Measurements from ENCODE around the gene ETV6.

The ETV6 gene

GRCh38 chr12:11833174-11833895 lies 183.9 kb downstream of the ETV6 start:
- DNase-seq (ENCODE audit: extremely low read depth, low read depth), result no peak
- no peak for TF ChIP-seq CTCF (IDR thresholded peaks at IDR 0.05; ENCODE audit: low read depth, low read length)

GRCh38 chr12:11834104-11834812 lies 184.8 kb downstream of the ETV6 start:
- DNase-seq (ENCODE audit: extremely low read depth, low read depth), result no peak
- TF ChIP-seq CTCF (IDR thresholded peaks at IDR 0.05; ENCODE audit: low read depth, low read length), result no peak

DNA sequence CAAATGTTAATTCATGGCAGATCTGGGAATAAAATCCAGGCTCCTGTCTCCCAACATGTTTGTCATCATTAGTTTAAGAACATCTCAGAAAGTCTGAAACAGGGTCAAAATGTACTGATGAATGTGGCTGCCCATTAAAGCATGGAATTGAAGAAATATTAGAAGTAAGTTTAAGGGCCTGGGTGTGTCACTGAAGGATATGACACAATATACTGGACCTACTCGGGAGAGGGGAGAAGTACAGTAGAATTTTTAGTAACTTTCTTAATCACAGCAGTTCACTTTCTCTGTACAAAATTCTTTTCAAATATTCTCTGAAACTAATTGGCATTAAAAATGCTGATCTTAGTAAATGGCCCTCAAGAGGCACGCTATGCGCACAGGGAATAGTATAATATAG lies 185.5 kb downstream of the ETV6 start:
- no peak for TF ChIP-seq CTCF (IDR thresholded peaks at IDR 0.05; ENCODE audit: low read depth, low read length)
- DNase-seq (ENCODE audit: extremely low read depth, low read depth), result no peak

DNA sequence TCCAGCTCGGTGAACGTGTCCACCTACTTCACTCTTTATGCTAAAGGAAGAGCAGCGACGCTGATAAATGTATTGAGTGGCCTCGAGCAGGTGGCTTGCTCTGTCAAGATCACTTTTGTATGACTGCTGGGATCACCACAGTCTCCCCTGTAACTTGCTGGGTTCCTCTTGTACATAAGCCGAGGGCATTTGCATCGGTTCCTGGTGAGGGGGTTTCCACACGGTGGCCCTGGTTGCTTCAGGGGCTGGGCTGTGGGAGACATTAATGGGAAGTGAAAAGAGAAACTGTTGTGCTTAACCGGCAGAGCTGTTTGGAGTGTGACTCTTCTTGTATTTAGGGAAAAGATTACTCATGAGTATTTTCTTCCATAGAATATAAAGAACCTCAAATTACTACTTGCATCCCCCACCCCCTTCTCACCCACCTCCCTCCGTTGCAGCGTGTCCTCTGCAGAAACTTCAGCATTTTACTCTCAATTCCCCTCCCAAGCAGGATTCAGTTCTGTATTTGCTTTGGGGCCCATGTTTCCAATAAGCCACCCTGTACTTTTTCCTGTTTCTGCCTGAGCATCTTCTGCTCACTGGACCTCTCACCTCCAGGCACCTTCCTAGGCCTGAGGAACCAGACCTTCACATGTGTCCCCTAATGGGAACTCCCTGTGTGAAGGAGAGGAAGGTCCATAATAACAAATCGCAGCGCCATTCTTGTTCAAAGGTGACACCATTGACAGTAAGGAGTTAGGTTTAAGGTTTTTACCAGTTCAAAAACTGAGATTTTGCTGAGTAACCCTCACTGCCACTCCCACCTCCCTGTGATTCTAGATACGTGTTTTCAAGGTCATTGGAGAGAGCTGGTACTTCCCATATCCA lies 187.0 kb downstream of the ETV6 start:
- no peak for DNase-seq (ENCODE audit: extremely low read depth, low read depth)
- TF ChIP-seq CTCF (IDR thresholded peaks at IDR 0.05; ENCODE audit: low read depth, low read length), result no peak

DNA sequence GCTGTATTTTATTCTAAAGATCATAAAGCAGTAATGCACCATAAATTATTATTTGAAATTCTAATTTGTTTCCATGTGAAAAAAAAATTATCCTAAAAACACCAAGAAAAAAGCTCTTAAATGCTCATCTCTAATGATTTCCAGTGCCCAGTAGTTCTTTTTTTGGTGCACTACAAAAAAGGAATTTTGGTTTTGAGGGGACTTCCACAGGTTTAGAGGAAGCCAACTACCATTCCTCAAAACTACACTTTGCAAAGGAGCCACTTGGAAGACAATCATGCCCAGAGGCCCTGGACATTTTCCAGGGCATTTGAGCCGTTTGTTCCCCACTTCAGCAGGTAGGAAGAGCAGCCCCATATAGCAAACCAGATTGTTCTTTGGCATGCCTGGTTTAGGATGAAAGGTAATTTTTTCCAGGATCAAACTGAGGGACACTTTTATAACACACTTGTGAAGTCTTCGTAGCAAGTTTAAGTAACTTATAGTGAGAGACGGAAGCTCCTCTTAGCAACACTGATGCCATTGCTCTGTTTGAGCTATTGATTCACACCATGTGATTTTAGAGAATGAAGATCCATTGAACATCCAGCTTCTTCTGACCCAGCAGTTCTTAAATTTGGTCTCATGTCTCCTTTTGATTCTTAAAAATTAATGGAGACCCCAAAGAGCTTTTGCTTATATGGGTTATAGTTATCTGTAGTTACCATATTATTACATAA lies 187.9 kb downstream of the ETV6 start:
- TF ChIP-seq CTCF (IDR thresholded peaks at IDR 0.05; ENCODE audit: low read depth, low read length), result no peak
- no peak for DNase-seq (ENCODE audit: extremely low read depth, low read depth)

- TF ChIP-seq CTCF (IDR thresholded peaks at IDR 0.05; ENCODE audit: low read depth, low read length), result no peak
- no peak for DNase-seq (ENCODE audit: extremely low read depth, low read depth)
Observed at GRCh38 chr12:11838403-11838802, 188.9 kb downstream of the ETV6 start.

Data from AG09319 (cell line).